GM23248 (cell line): ENCODE data around the gene KRT82. TPM values are rescaled to one million over a fixed set of nuclear protein-coding genes. Genes with fewer than 3 reads are reported as not detected.

Experiments used
- DNase-seq: peaks from one replicate; pipeline ENCODE4 v3.0.0-alpha.2; 2015
- H2AFZ ChIP-seq: fragments of 200-600 bp; sonication (generic); 2 replicates; pipeline ENCODE4 v1.6.1; 2016; ENCODE audit warnings: antibody characterized with exemption
- H3F3A ChIP-seq: fragments of 200-600 bp; sonication (generic); 2 replicates; pipeline ENCODE4 v1.6.1; 2016; ENCODE audit warnings: mild to moderate bottlenecking, antibody characterized with exemption, mixed run types; ENCODE audit not compliant: insufficient read depth
- H3K27ac ChIP-seq: fragments of 200-600 bp; sonication (generic); 2 replicates; pipeline ENCODE4 v1.5.1; 2016; ENCODE audit warnings: mild to moderate bottlenecking
- H3K27me3 ChIP-seq: fragments of 200-600 bp; sonication (generic); replicated peaks from 2 replicates; pipeline ENCODE4 v1.6.1; 2016; ENCODE audit warnings: mild to moderate bottlenecking; ENCODE audit not compliant: insufficient read depth
- H3K36me3 ChIP-seq: fragments of 200-600 bp; sonication (generic); 2 replicates; pipeline ENCODE4 v1.6.1; 2016; ENCODE audit warnings: low read depth, mild to moderate bottlenecking
- H3K4me1 ChIP-seq: fragments of 200-600 bp; sonication (generic); 2 replicates; pipeline ENCODE4 v1.6.1; 2016; ENCODE audit warnings: mild to moderate bottlenecking; ENCODE audit not compliant: insufficient read depth
- H3K4me2 ChIP-seq: fragments of 200-600 bp; sonication (generic); one replicate; pipeline ENCODE4 v1.6.1; 2016; ENCODE audit warnings: mild to moderate bottlenecking; ENCODE audit not compliant: unreplicated experiment
- H3K4me3 ChIP-seq: fragments of 200-600 bp; sonication (generic); 2 replicates; pipeline ENCODE4 v1.5.1; 2016; ENCODE audit warnings: mild to moderate bottlenecking
- H3K79me2 ChIP-seq: fragments of 200-600 bp; sonication (generic); 2 replicates; pipeline ENCODE4 v1.6.1; 2016; ENCODE audit warnings: mild to moderate bottlenecking; ENCODE audit not compliant: insufficient read depth
- H3K9ac ChIP-seq: fragments of 200-600 bp; sonication (generic); 2 replicates; pipeline ENCODE4 v1.6.1; 2016; ENCODE audit warnings: mild to moderate bottlenecking
- H3K9me2 ChIP-seq: fragments of 200-600 bp; sonication (generic); 2 replicates; pipeline ENCODE4 v1.6.1; 2016; ENCODE audit warnings: mixed run types, mild to moderate bottlenecking, moderate library complexity; ENCODE audit not compliant: insufficient read depth
- H3K9me3 ChIP-seq: fragments of 200-600 bp; sonication (generic); one replicate; pipeline ENCODE4 v1.6.1; 2017; ENCODE audit warnings: low read depth
- H4K20me1 ChIP-seq: fragments of 200-600 bp; sonication (generic); 2 replicates; pipeline ENCODE4 v1.6.0; 2016; ENCODE audit not compliant: insufficient read depth
- EZH2 ChIP-seq: fragments of 200-600 bp; sonication (generic); IDR thresholded peaks from 2 replicates; pipeline ENCODE4 v1.6.1; 2018; ENCODE audit warnings: antibody characterized with exemption, mild to moderate bottlenecking; ENCODE audit not compliant: insufficient read depth, poor library complexity, severe bottlenecking
- EZH2phosphoT487 ChIP-seq: fragments of 200-600 bp; sonication (generic); IDR thresholded peaks from 2 replicates; pipeline ENCODE4 v1.6.1; 2018; ENCODE audit warnings: antibody characterized with exemption, moderate library complexity, mild to moderate bottlenecking, low read depth; ENCODE audit not compliant: insufficient read depth
- WGBS, 2 experiments: methylation state at CpG; one replicate each; pipeline ENCODE4 v1.1.6; 2015 to 2017; ENCODE audit warnings: low lambda C conversion rate in 2 of 2, low coverage in 1 of 2; ENCODE audit errors: missing lambda C conversion rate in 2 of 2; 5-methylcytosine and 5-hydroxymethylcytosine counted together
- in situ Hi-C: fragments of 300-500 bp; cut with MboI; formaldehyde crosslinking; loops from 2 replicates; pipeline ENCODE4 v1.15.0; 2020
- polyA plus RNA-seq: library from polyadenylated mRNA; unstranded; fragments of >200 nt; fragmentation: Nextera tagmentation; extraction: Ambion mirVana; gene quantifications from 2 replicates; pipeline ENCODE4 v1.2.1, GENCODE V29; 2016
- total RNA-seq: library from RNA; depleted of rRNA; stranded (reverse); fragments of >200 nt; shearing (Covaris generic); gene quantifications from 2 replicates; pipeline ENCODE4 v1.2.3, GENCODE V29; 2014

KRT82 gene
- total and polyA plus RNA-seq, 2 experiments from 2014 or later = not detected

GRCh38 chr12:52385226-52385702, 20.9 kb downstream of the KRT82 start, which contains the start of gene KRT84:
Gene KRT84 (minus strand): TSS chr12:52385652. CDS start chr12:52385585, 67 bp downstream.
- H3K79me2 ChIP-seq = no peaks in the 10 kb centered on the region
- no peak within 1 kb of the TSS for H3K4me2 ChIP-seq
- TF ChIP-seq EZH2phosphoT487 (no peak), EZH2 (no peak)
- H3K9me3 ChIP-seq = no peaks in the 10 kb centered on the region
- peaks cover 6% of the 10 kb centered on the region for H3F3A ChIP-seq
- no peak for DNase-seq
- no peaks in the 10 kb centered on the region for H4K20me1 ChIP-seq
- in situ Hi-C loops = loop anchor here (10.0 to 25.0 kb wide), 2 partner anchors 480 to 602 kb away; no protein-coding TSS in a partner anchor
- no peaks in the 10 kb centered on the region for H3K9me2 ChIP-seq
- H3K4me1 ChIP-seq = peaks cover 9% of the 10 kb centered on the region
- H3K4me3 ChIP-seq = no peak within 1 kb of the TSS
- H2AFZ ChIP-seq = no peak within 1 kb of the TSS
- no peak within 1 kb of the TSS for H3K27ac ChIP-seq
- H3K9ac ChIP-seq = no peak within 1 kb of the TSS
- no peaks in the 10 kb centered on the region for H3K36me3 ChIP-seq
- peaks cover 31% of the 10 kb centered on the region for H3K27me3 ChIP-seq
- WGBS, 2 experiments = 82 to 83% methylated on average over 11 of the region's 11 CpGs

- H3K9me3 ChIP-seq = no peaks in the 10 kb centered on the region
- in situ Hi-C loops = loop anchor here (10.0 to 25.0 kb wide), 2 partner anchors 481 to 604 kb away; no protein-coding TSS in a partner anchor
Measured at GRCh38 chr12:52383331-52383730, 22.8 kb downstream of the KRT82 start.

DNA sequence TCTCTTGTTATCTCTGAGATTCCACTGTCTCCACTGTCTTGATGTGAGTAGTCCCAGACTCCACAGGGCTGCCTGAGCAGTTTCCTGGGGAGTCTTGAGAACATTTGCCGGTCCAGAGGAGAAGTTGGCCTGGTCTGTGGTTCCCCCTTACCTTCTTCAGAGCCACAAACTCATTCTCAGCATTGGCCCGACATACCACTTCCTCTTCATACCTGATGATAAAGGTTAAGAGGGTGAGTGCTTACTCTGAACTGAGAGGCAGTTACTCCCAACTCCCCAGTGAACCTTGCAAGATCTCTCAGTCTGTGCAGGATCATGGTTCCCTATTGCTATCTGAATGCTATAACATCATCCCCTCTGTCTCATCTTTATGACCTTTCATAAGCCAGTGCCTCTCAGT, 23.3 kb downstream of the KRT82 start:
- no peak overlapping the region for H3K27ac ChIP-seq
- no peaks in the 10 kb centered on the region for H3K9me2 ChIP-seq
- no peak for DNase-seq
- no peaks in the 10 kb centered on the region for H3K4me1 ChIP-seq
- H3K36me3 ChIP-seq = no peaks in the 10 kb centered on the region
- no peak overlapping the region for H2AFZ ChIP-seq
- no peaks in the 10 kb centered on the region for H3K79me2 ChIP-seq
- peaks cover 31% of the 10 kb centered on the region for H3K27me3 ChIP-seq
- 42 to 61% methylated on average over 2 of the region's 2 CpGs for WGBS, 2 experiments
- H3K9ac ChIP-seq = no peak overlapping the region
- H3F3A ChIP-seq = no peaks in the 10 kb centered on the region
- H4K20me1 ChIP-seq = no peaks in the 10 kb centered on the region
- no peak overlapping the region for H3K4me2 ChIP-seq
- in situ Hi-C loops = loop anchor here (10.0 to 25.0 kb wide), 2 partner anchors 482 to 604 kb away; no protein-coding TSS in a partner anchor
- no peak overlapping the region for H3K4me3 ChIP-seq
- no peaks in the 10 kb centered on the region for H3K9me3 ChIP-seq
- TF ChIP-seq EZH2 (no peak), EZH2phosphoT487 (no peak)

More at GRCh38 chr12:52383331-52383730, 22.8 kb downstream of the KRT82 start:
- H3K4me1 ChIP-seq = no peaks in the 10 kb centered on the region
- TF ChIP-seq EZH2 (no peak), EZH2phosphoT487 (no peak)
- H4K20me1 ChIP-seq = no peaks in the 10 kb centered on the region
- H3K4me3 ChIP-seq = no peak overlapping the region
- H3K4me2 ChIP-seq = no peak overlapping the region
- H3K36me3 ChIP-seq = no peaks in the 10 kb centered on the region
- H3F3A ChIP-seq = no peaks in the 10 kb centered on the region
- H3K27me3 ChIP-seq = peaks cover 31% of the 10 kb centered on the region
- no peak for DNase-seq
- 50 to 63% methylated on average over 3 of the region's 3 CpGs for WGBS, 2 experiments
- no peaks in the 10 kb centered on the region for H3K79me2 ChIP-seq
- H2AFZ ChIP-seq = no peak overlapping the region
- no peak overlapping the region for H3K9ac ChIP-seq
- no peak overlapping the region for H3K27ac ChIP-seq
- H3K9me2 ChIP-seq = no peaks in the 10 kb centered on the region

- no peak for DNase-seq
- Histone ChIP-seq H3K79me2 (no peaks in the 10 kb centered on the region), H3K36me3 (no peaks in the 10 kb centered on the region), H3F3A (no peaks in the 10 kb centered on the region), H4K20me1 (no peaks in the 10 kb centered on the region), H3K9me3 (no peaks in the 10 kb centered on the region), H3K27ac (no peak overlapping the region), H3K9ac (no peak overlapping the region), H3K4me3 (no peak overlapping the region), H3K4me2 (no peak overlapping the region), H3K9me2 (no peaks in the 10 kb centered on the region), H3K4me1 (no peaks in the 10 kb centered on the region), H3K27me3 (peaks cover 14% of the 10 kb centered on the region), H2AFZ (no peak overlapping the region)
- TF ChIP-seq EZH2phosphoT487 (no peak), EZH2 (no peak)
- in situ Hi-C loops = loop anchor here (10.0 to 25.0 kb wide), 2 partner anchors 484 to 606 kb away; no protein-coding TSS in a partner anchor
- WGBS, 2 experiments = 83 to 89% methylated on average over 8 of the region's 8 CpGs
Measured at GRCh38 chr12:52381206-52381605, 24.9 kb downstream of the KRT82 start.
